Gastroesophageal sphincter (tissue), 3 donors: ENCODE data around the gene HBG1.

ENCODE experiments used
- CTCF ChIP-seq, 4 experiments: fragments of 200-600 bp in 2 of 4; fragments of 450-650 bp in 2 of 4; sonication (generic) in 1 of 4; IDR thresholded peaks; one replicate each; pipeline ENCODE4 v1.5.1; 2017 to 2019; ENCODE audit warnings: antibody characterized with exemption in 4 of 4, mild to moderate bottlenecking in 2 of 4, moderate library complexity in 2 of 4
- EP300 ChIP-seq: sonication (generic); formaldehyde crosslinking; IDR thresholded peaks from one replicate; pipeline ENCODE4 v1.6.1; 2017; ENCODE audit warnings: antibody characterized with exemption, mild to moderate bottlenecking
- POLR2AphosphoS5 ChIP-seq: sonication (generic); formaldehyde crosslinking; IDR thresholded peaks from one replicate; pipeline ENCODE4 v1.6.1; 2017; ENCODE audit warnings: antibody characterized with exemption

GRCh38 chr11:5289696-5290095 is 40.0 kb upstream of the HBG1 start:
- TF ChIP-seq EP300, result no peak
- no peak for TF ChIP-seq POLR2AphosphoS5
- no peak for TF ChIP-seq CTCF (IDR thresholded peaks at IDR 0.05)
